ENCODE data around the gene MEMO1.
"Not testable (repeated sequence)": the region's sequence is repeated elsewhere in the genome, so short reads cannot be mapped to it uniquely, and the experiment has no call there.

Gene MEMO1

DNA sequence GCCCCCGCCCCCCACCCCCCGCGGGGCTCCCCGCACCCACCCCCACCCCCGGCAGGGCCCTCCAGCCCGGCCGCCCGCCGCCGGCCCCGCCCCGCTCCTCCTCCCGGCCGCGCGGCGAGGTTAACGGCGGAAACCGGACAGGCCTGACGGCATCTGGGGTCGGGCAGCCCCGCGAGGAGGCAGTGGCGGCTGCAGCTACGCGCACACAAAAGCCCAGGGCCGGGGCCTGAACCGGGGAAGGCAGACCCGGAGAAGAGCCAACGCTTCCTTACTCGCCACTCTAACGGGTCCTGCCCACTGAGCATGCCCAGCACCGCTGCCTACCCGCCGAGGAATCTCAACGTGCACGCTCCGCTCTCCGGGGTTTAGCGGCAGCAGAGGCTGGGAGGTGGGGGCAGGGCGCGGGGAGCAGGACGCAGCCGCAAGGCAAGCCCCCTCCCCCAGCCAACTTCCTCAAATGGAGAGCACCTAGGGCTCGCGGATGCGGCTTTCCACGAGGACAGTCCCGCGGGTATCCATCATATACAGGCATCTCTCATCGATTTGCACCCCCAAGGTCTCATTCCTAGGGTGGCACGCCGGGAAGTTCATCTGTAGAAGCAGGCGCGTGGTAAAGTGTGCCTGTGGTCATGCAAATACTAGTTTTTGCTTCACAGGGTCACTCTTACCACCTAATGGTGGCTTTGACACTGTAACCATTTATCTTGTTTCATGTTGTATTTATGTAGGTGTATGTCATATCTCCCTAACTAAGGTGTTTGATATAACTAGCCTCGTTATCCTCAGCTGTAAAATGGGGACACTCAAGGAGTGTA is at the start of gene MEMO1:
Gene MEMO1, minus strand, starts transcription at position 339 of the 815 bp plus-strand sequence. CDS start 761 bp downstream, outside the sequence.
- peak; percentile 96 for DNase-seq

GRCh38 chr2:32060266-32060665 is 49.5 kb upstream of the MEMO1 start:
- DNase-seq = no peak

DNA sequence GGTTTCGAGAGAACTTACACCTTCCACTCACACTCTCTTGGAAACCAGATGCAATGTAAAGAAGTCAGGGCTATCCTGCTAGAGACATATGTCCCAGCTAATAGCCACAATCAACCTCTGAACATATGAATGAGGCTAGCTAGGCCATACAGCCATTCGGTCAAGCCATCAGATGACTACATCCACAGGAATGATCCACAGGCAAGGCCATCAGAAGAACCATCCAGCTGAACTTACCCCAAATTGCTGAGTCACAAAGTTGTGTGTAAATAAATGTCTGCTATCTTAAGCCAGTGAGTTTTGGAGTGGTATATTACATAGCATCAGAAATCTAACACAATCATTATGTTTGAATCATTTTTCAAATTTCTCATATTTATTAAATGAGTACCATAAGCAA is 47.3 kb upstream of the MEMO1 start:
- no peak for DNase-seq

GRCh38 chr2:32054583-32054982 is 43.8 kb upstream of the MEMO1 start:
- DNase-seq = not testable (repeated sequence)

DNA sequence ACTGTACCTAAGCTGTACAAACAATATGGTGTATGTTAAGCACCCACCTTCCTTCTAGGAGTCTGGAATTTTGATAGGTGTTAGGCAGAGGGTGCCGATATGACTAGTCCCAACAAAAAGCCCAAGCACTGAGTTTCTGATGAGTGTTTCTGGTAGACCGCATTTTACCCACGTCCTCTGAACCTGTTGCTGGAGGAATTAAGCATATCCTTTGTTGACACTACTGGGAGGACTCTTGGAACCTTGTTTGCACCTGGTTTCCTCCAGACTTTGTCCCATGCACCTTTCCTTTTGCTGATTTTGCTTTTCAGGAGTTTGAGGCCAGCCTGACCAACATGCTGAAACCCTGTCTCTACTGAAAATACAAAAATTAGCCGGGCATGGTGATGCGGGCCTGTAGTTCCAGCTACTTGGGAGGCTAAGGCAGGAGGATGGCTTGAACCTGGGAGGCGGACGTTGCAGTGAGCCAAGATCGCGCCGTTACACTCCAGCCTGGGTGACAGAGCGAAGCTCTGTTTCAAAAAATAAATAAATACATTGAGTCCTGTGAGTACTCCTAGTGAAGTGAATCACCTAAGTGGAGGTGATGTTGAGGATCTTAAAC is 41.1 kb upstream of the MEMO1 start:
- no peak for DNase-seq

- DNase-seq = no peak
These were observed 32.8 kb upstream of the MEMO1 start for GRCh38 chr2:32043561-32043960.

DNA sequence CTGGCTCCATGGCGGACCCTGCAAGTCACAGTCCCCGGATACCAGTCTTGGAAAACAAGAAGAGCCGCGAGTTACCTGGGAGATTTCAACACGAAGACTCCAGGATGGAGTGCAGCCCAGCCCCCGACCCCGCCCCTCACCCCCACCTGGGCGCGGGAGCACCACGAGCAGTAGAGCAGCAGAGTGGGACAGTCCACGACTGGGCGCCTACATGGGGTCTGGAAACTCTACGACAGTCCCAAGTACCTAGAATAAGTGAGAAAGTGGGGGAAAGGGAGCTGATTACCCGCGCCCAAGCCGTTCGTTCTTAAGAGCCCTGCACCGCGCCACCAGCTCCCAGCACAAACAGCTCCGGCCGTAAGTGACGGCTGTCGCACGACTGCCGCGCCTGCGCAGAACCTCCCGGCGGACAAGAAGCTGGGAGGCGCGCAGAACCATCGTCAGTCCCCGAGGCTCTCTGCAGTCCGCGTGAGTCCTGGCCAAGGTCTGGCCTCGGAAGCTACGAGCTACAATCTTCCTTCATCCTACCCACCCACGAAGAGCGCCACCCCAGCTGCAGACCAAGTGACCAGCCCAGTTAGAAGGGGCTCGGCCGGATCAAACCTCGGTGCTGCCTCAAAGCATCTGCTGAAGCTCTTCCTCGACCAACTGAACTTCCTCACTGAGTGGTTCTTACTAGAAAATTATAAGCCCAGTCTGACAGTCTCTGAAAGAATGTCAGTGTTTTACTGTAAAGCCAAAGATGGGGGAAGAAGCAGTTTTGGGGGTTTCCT is 28.8 kb upstream of the MEMO1 start, which contains the start of gene DPY30:
Gene DPY30, minus strand, starts transcription at position 359 of the 773 bp plus-strand sequence. Its CDS starts 349 bp downstream, at position 10.
- peak; percentile 96 for DNase-seq

- not testable (repeated sequence) for DNase-seq
These were observed 23.5 kb upstream of the MEMO1 start for GRCh38 chr2:32034198-32034887.

- DNase-seq = not testable (repeated sequence)
These were observed 8.1 kb upstream of the MEMO1 start for GRCh38 chr2:32018789-32019482.

DNA sequence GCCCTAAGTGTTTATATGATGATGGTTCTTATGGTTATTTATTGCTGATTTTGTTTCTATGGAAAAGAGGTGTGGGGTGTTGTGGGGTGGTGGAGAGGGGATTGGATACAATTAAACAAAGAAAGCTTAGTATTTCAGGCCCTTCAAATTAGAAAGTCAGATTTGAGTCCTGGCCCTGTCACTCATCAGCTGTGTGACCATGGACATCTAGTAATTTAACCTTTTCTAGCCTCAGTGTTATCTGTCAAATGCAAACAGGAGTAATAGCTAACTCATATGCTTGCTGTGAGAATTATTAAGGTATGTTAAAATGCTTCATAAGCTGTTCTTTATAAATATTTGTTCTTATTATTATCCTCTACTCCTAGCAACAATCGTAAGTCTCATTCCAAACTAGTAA is 2.1 kb upstream of the MEMO1 start:
- no peak for DNase-seq

- DNase-seq = peak; percentile 5
These were observed 715 bp upstream of the MEMO1 start for GRCh38 chr2:32011485-32011960.

DNA sequence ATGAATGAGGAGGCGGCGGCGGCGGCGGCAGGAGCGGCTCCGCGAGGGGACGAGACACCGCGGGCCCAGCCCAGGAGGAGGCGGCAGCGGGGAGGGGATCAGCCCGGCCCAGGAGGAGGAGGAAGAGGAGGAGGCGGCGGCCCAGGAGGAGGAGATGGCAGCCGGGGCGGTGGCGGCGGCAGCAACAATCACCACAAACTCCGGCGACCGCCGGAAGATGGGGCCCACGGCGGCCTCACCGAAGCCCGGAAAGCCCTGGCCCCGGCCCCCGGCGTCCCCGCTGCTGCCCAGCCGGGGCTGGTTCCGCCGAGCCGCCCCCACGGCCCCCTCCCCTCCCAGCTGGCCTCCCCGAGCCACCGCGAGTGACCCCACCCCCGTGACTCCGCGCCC is 533 bp downstream of the MEMO1 start:
- DNase-seq = peak; percentile 60

GRCh38 chr2:32009516-32010256 is 1.1 kb downstream of the MEMO1 start:
- peak; percentile 63 for DNase-seq

DNA sequence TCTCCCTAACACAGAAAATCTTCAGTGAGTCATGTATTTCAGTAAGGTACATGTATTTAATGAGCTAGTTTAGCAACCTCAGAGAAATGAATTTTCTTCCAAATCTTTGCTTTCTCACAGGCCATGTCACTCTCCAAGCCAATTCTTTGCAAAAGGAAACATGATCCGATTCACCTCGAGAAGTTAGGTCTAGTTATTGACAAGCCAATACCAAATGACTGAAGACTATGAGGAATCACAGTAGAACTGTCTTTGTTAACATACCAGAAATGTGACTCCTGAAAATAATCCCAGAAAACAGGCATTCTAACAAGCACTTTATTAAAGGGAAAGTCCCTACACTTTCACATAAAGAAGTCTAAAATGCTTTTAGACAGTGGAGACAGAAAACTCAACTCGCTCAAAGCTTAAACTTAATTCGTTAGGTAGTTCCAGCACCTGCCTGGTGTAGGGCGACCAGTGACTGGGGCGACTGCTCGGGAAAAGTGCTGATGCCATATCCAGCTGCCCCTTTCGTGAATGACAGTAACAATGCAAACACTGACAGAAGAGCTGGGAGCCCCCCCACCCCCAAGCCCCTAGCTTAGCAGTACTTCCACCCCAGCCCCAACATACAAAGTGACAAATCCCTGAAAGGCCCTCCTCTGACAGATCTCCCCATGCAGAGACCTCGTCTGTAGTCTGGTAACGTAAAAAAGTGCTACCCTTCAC is 1.8 kb downstream of the MEMO1 start:
- peak; percentile 27 for DNase-seq

DNA sequence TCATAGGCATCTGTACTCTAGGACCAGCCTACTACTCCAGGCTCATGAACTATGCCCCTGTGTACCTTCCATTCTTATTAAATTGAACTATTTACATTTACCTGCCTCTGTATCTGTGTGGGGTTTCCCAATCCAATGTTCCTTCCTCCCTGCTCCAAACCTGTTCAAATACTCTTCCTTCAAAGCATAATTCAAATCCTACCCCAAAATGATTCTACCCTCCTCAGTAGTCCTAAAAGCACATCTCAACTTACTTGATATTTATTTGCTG is 3.8 kb downstream of the MEMO1 start:
- DNase-seq = no peak

DNA sequence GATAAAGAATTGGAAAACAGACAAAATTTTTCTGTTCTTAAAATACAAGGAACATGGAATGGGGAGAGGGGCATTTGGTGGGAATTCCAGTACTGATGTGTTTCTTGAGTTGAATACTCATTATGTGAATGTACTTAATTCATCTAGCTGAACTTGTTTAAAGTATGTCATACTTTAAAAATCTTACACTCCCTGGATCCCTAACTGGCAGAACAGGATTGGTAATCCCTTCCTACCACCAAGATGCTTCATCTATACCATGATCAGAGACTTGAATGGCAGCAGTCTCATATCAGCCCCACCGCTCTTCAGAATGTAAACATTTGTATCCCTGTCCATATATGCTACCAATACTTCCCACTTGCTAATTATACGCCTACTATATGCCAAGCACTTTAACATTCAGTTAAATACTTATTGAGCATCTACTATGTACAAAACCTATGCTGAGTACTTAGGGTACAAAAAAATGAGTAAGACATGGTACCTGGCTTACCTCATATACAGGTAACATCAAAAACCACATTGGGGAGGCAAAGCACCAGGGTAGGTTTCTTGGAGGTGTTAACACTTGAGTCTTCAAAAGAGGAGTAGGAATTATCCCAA is 5.3 kb downstream of the MEMO1 start:
- no peak for DNase-seq

DNA sequence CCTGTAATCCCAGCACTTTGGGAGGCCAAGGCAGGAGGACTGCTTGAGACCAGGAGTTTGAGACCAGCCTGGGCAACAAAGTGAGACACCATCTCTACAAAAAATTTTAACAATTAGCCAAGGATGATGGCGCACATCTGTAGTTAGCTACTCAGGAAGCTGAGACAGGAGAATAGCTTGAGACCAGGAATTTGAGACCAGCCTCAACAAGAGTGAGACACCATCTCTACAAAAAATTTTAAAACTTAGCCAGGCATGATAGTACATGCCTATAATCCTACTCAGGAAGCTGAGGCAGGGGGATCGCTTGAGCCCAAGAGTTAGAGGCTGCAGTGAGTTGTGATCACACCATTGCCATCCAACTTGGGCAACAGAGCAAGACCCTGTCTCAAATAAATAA is 7.0 kb downstream of the MEMO1 start:
- no peak for DNase-seq

- DNase-seq = no peak
These were observed 8.4 kb downstream of the MEMO1 start for GRCh38 chr2:32002406-32002805.

DNA sequence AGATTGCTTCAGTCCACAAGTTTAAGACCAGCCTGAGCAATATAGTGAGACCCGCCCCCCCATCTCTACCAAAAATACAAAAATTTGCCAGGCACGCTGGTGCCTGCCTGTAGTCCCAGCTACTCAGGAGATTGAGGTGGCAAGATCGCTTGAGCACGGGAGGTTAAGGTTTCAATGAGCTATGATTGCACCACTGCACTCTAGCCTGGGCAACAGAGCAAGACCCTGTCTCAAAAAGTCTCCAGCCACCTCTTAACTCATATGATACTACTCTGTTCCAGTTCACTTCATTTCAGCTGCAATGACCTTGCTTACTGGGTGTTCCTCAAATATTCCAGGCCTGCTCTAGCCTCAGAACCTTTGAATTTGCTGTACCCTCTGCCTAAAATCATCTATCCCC is 11.4 kb downstream of the MEMO1 start:
- DNase-seq = no peak

- DNase-seq = no peak
These were observed 12.0 kb downstream of the MEMO1 start for GRCh38 chr2:31998731-31999383.
